Hepatocyte (in vitro differentiated cells): ENCODE results near the gene MARCKSL1. TPM values are rescaled to one million over a fixed set of nuclear protein-coding genes. Genes with fewer than 3 reads are reported as not detected.

ENCODE experiments used
- DNase-seq: peaks from one replicate; pipeline ENCODE4 v3.0.0-alpha.2; 2016; ENCODE audit warnings: low spot score
- H2AFZ ChIP-seq: fragments of 200-600 bp; sonication (generic); 2 replicates; pipeline ENCODE4 v1.6.0; 2016; ENCODE audit warnings: antibody characterized with exemption, mild to moderate bottlenecking
- H3K27ac ChIP-seq: fragments of 200-600 bp; sonication (generic); 2 replicates; pipeline ENCODE4 v1.5.1; 2016; ENCODE audit warnings: mild to moderate bottlenecking
- H3K27me3 ChIP-seq: fragments of 200-600 bp; sonication (generic); 2 replicates; pipeline ENCODE4 v1.6.1; 2016
- H3K36me3 ChIP-seq: fragments of 200-600 bp; sonication (generic); replicated peaks from 2 replicates; pipeline ENCODE4 v1.5.1; 2016; ENCODE audit warnings: low read depth; ENCODE audit not compliant: insufficient read depth
- H3K4me1 ChIP-seq: fragments of 200-600 bp; sonication (generic); 2 replicates; pipeline ENCODE4 v1.5.1; 2016; ENCODE audit warnings: mild to moderate bottlenecking, moderate library complexity; ENCODE audit not compliant: insufficient read depth
- H3K4me2 ChIP-seq: fragments of 200-600 bp; sonication (generic); 2 replicates; pipeline ENCODE4 v1.6.0; 2016
- H3K4me3 ChIP-seq: fragments of 200-600 bp; sonication (generic); 2 replicates; pipeline ENCODE4 v1.5.1; 2016; ENCODE audit warnings: mild to moderate bottlenecking
- H3K79me2 ChIP-seq: fragments of 200-600 bp; sonication (generic); 2 replicates; pipeline ENCODE4 v1.6.0; 2017; ENCODE audit warnings: mild to moderate bottlenecking
- H3K9me2 ChIP-seq: fragments of 200-600 bp; sonication (generic); replicated peaks from 2 replicates; pipeline ENCODE4 v1.6.0; 2017; ENCODE audit warnings: mild to moderate bottlenecking; ENCODE audit not compliant: insufficient read depth
- H3K9me3 ChIP-seq: fragments of 200-600 bp; sonication (generic); 2 replicates; pipeline ENCODE4 v1.5.1; 2016; ENCODE audit warnings: low read depth, mild to moderate bottlenecking
- H4K20me1 ChIP-seq: fragments of 200-600 bp; sonication (generic); 2 replicates; pipeline ENCODE4 v1.6.0; 2016; ENCODE audit warnings: mild to moderate bottlenecking; ENCODE audit not compliant: insufficient read depth, poor library complexity, severe bottlenecking
- EZH2 ChIP-seq: fragments of 200-600 bp; sonication (generic); IDR thresholded peaks from 2 replicates; pipeline ENCODE4 v1.6.1; 2016; ENCODE audit warnings: antibody characterized with exemption, mild to moderate bottlenecking, borderline replicate concordance
- EZH2phosphoT487 ChIP-seq: fragments of 200-600 bp; sonication (generic); IDR thresholded peaks from one replicate; pipeline ENCODE4 v1.6.1; 2018; ENCODE audit warnings: antibody characterized with exemption, mild to moderate bottlenecking, low read depth, moderate library complexity; ENCODE audit not compliant: unreplicated experiment, severe bottlenecking
- WGBS: methylation state at CpG from one replicate; pipeline ENCODE4 v1.1.6; 2016; ENCODE audit warnings: low lambda C conversion rate; ENCODE audit errors: missing lambda C conversion rate; 5-methylcytosine and 5-hydroxymethylcytosine counted together
- polyA plus RNA-seq: library from polyadenylated mRNA; unstranded; fragments of >200 nt; fragmentation: Nextera tagmentation; extraction: Ambion mirVana; gene quantifications from 2 replicates; pipeline ENCODE4 v1.2.1, GENCODE V29; 2016
- total RNA-seq: library from RNA; depleted of rRNA; stranded (reverse); fragments of >200 nt; gene quantifications from 2 replicates; pipeline ENCODE4 v1.2.3, GENCODE V29; 2014
- TF ChIP-seq, protein P1 (sequence below): fragments of 200-600 bp; sonication (generic); IDR thresholded peaks from 2 replicates; pipeline ENCODE4 v1.5.1; 2016; ENCODE audit warnings: antibody characterized with exemption, mild to moderate bottlenecking; ENCODE audit not compliant: poor library complexity

Gene MARCKSL1
- total and polyA plus RNA-seq, 2 experiments from 2014 or later = 143 to 358 TPM

DNA sequence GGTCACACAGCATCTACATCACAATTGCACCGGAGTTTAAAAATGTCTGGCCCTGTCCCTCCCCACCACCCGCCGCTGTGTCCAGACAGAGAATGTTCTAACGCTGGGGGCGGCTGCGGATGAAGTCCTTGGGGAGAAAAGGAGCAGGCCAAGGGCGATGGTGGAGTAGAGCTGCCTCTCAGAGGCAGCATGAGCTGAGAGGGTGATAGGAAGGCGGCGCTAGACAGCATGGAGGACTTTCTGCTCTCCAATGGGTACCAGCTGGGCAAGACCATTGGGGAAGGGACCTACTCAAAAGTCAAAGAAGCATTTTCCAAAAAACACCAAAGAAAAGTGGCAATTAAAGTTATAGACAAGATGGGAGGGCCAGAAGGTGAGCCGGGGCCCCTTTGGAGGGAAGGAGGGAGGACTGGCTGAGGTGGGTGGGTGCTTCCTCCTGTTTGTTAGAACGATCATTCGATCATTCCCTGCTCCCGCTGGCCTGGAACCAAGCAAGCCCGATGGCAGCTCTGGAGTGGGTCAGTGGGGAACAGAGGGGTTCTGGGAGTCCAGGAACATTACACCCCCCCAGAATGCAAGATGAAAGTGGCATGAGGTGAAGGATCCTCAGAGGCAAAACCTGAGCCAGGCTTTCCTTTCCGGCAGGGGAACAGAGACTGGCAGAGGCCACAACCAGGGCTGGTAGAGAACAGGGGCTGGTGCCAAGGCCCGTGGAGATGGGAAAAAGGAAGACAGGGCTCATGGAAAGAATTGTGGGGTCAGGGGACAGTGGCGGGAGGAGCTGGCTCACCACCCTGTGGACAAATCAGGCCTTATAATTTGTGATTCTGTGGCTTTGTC is 26.7 kb upstream of the MARCKSL1 start, which contains the start of the genes FAM229A and TSSK3:
TSS of gene FAM229A (minus strand) at position 12 of the 840 bp plus-strand sequence. CDS start 394 bp downstream, outside the sequence.
TSS of gene TSSK3 (plus strand) at position 66 of the 840 bp plus-strand sequence. CDS start at position 229, 163 bp downstream.
- H3K27me3 ChIP-seq = no peaks in the 10 kb centered on the region
- peak within 1 kb of the TSS; percentile 60 for H3K27ac ChIP-seq
- peak within 1 kb of the TSS; percentile 60 for H2AFZ ChIP-seq
- H3K9me2 ChIP-seq = no peaks in the 10 kb centered on the region
- no peaks in the 10 kb centered on the region for H4K20me1 ChIP-seq
- peak within 1 kb of the TSS; percentile 100 for H3K4me2 ChIP-seq
- no peak for DNase-seq
- H3K36me3 ChIP-seq = no peaks in the 10 kb centered on the region
- H3K4me1 ChIP-seq = peaks cover 9% of the 10 kb centered on the region
- H3K79me2 ChIP-seq = no peaks in the 10 kb centered on the region
- TF ChIP-seq EZH2 (no peak), EZH2phosphoT487 (no peak)
- TF ChIP-seq, protein P1, sequence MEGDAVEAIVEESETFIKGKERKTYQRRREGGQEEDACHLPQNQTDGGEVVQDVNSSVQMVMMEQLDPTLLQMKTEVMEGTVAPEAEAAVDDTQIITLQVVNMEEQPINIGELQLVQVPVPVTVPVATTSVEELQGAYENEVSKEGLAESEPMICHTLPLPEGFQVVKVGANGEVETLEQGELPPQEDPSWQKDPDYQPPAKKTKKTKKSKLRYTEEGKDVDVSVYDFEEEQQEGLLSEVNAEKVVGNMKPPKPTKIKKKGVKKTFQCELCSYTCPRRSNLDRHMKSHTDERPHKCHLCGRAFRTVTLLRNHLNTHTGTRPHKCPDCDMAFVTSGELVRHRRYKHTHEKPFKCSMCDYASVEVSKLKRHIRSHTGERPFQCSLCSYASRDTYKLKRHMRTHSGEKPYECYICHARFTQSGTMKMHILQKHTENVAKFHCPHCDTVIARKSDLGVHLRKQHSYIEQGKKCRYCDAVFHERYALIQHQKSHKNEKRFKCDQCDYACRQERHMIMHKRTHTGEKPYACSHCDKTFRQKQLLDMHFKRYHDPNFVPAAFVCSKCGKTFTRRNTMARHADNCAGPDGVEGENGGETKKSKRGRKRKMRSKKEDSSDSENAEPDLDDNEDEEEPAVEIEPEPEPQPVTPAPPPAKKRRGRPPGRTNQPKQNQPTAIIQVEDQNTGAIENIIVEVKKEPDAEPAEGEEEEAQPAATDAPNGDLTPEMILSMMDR = no peak
- no peaks in the 10 kb centered on the region for H3K9me3 ChIP-seq
- 72% methylated on average over 16 of the region's 17 CpGs for WGBS
- H3K4me3 ChIP-seq = peak within 1 kb of the TSS; percentile 67

DNA sequence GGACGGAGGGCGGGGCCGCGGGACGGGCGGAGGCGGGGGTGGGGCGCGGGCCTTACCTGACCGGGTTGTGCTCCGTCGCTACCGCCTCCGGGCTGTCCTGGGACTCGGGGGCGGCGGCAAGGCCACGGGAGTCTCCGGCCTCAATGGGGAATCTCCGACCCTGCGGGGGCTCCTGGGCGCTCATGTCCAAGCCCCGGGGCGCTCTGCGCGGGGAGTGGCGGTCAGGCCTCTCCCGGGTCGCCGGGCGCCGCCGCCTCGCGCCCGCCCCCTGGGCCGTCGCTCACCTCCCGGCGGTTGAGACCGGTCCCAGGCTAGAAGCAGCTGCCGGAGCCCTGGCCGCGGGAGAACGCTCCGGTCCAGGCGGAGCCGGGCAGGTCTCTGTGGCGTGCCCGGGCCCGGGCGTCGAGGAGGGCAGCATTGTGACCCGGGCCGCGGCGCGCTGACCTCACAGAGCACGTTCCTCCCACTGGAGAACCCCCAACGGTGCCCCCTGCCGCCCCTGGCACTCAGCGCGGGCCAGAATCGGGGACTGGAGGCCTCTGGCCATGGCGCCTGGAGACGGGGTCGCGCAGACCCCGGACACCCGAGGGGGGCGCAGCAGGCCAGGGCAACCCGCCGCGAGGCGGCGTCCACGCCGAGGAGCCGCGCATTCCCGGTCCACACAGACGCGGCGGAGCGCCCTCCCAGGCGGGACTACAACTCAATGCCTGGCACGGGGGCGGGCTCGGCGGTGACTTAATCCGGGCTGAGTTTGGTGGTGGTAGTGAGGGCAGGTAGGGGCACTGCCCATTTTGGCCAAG is 25.8 kb upstream of the MARCKSL1 start:
- H2AFZ ChIP-seq = peak overlapping the region; percentile 60
- no peaks in the 10 kb centered on the region for H3K36me3 ChIP-seq
- 5% methylated on average over 53 of the region's 91 CpGs for WGBS
- DNase-seq = peak; percentile 73
- H3K9me2 ChIP-seq = no peaks in the 10 kb centered on the region
- no peaks in the 10 kb centered on the region for H3K27me3 ChIP-seq
- no peak for TF ChIP-seq EZH2
- TF ChIP-seq, protein P1 = peak; percentile 51
- no peak for TF ChIP-seq EZH2phosphoT487
- peak overlapping the region; percentile 67 for H3K4me3 ChIP-seq
- H3K4me1 ChIP-seq = peaks cover 9% of the 10 kb centered on the region
- peak overlapping the region; percentile 60 for H3K27ac ChIP-seq
- no peaks in the 10 kb centered on the region for H3K79me2 ChIP-seq
- H4K20me1 ChIP-seq = no peaks in the 10 kb centered on the region
- H3K9me3 ChIP-seq = no peaks in the 10 kb centered on the region
- peak overlapping the region; percentile 100 for H3K4me2 ChIP-seq

DNA sequence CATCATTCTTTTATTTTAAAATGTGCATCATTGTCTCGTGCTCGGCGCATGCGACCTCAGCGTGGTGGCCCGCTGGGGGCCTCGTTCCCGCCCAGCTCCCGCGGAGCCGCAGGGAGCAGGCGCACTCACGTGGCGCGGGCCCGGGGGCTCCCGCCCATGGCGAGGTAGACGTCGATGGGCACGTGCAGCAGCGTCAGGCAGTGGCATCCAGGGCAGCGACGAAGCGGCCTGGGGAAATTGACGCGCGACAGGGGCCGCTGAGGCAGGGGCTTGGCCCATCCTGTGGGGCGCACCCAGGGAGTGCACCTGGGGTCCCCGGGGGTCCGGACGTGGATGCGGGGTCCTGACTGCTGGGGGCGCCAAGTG is 25.3 kb upstream of the MARCKSL1 start:
- Histone ChIP-seq H3K36me3 (no peaks in the 10 kb centered on the region), H3K27me3 (no peaks in the 10 kb centered on the region), H3K4me3 (peak overlapping the region; percentile 67), H3K4me1 (peaks cover 9% of the 10 kb centered on the region), H3K9me3 (no peaks in the 10 kb centered on the region), H3K27ac (no peak overlapping the region), H2AFZ (no peak overlapping the region), H3K9me2 (no peaks in the 10 kb centered on the region), H4K20me1 (no peaks in the 10 kb centered on the region), H3K4me2 (peak overlapping the region; percentile 100), H3K79me2 (no peaks in the 10 kb centered on the region)
- TF ChIP-seq, protein P1 = no peak
- TF ChIP-seq EZH2phosphoT487 (no peak), EZH2 (no peak)
- no peak for DNase-seq
- WGBS = 79% methylated on average over 29 of the region's 35 CpGs
